Heart right ventricle (tissue), 16 donors: ENCODE measurements around the gene SUPT4H1. TPM values are rescaled to one million over a fixed set of nuclear protein-coding genes. Genes with fewer than 3 reads are reported as not detected.

Experiments used
- ATAC-seq, 8 donors: fragments of 200-7000 bp; cut with Tn5 transposase; one replicate each; pipeline ENCODE4 v1.9.1; 2020; ENCODE audit warnings: mild to moderate bottlenecking in 8 of 8, moderate library complexity in 8 of 8, moderate number of reproducible peaks in 1 of 8
- DNase-seq, 2 donors: peaks; one replicate each; pipeline ENCODE4 v3.0.0-alpha.2; 2020
- H3K27ac ChIP-seq, 10 donors: fragments of 200-600 bp; sonication (generic) in 2 of 10; one replicate each; pipeline versions ENCODE4 v1.5.0 to v1.8.0; 2020 to 2022; ENCODE audit warnings: mild to moderate bottlenecking in 3 of 10
- H3K27me3 ChIP-seq, 7 donors: fragments of 200-600 bp; one replicate each; pipeline ENCODE4 v1.8.0; 2021 to 2022; ENCODE audit warnings: mild to moderate bottlenecking in 2 of 7
- H3K36me3 ChIP-seq, 9 donors: fragments of 200-600 bp; sonication (generic) in 1 of 9; one replicate each; pipeline versions ENCODE4 v1.5.0 to v1.8.0; 2020 to 2022; ENCODE audit warnings: mild to moderate bottlenecking in 2 of 9
- H3K4me1 ChIP-seq, 9 donors: fragments of 200-600 bp; sonication (generic) in 1 of 9; one replicate each; pipeline versions ENCODE4 v1.5.0 to v1.8.0; 2020 to 2022; ENCODE audit warnings: mild to moderate bottlenecking in 4 of 9
- H3K4me3 ChIP-seq, 10 donors: fragments of 200-600 bp; sonication (generic) in 2 of 10; one replicate each; pipeline versions ENCODE4 v1.5.0 to v1.8.0; 2020 to 2022; ENCODE audit warnings: mild to moderate bottlenecking in 7 of 10, moderate library complexity in 2 of 10
- H3K9me3 ChIP-seq, 11 donors: fragments of 200-600 bp in 10 of 11; sonication (generic) in 2 of 11; one replicate each; pipeline versions ENCODE4 v1.5.0 to v1.8.0; 2013 to 2022; ENCODE audit warnings: mild to moderate bottlenecking in 2 of 11, control low read depth in 1 of 11, moderate library complexity in 1 of 11
- WGBS, 2 donors: extraction: QIAGEN DNeasy Blood & Tissue Kit; methylation state at CpG; one replicate each; pipeline ENCODE4 v1.1.7; 2013; ENCODE audit warnings: inconsistent platforms in 1 of 2; 5-methylcytosine and 5-hydroxymethylcytosine counted together
- intact Hi-C, 10 donors: fragments of 100-400 bp; cut with DNase I; formaldehyde crosslinking; loops; one replicate each; pipeline versions ENCODE4 v1.11.1 to v1.14.2; 2022
- polyA plus RNA-seq, 2 donors: library from polyadenylated mRNA; stranded (reverse); fragments of 200-250 nt; gene quantifications; one replicate each; pipeline ENCODE4 v1.2.3, GENCODE V29; 2013
- total RNA-seq, 10 donors: library from RNA; stranded (reverse); fragmentation: NEBNext Ultra II Directional in 3 of 10; extraction: Animal tissue kit (Norgen Biotek cat#: 25700) in 3 of 10; gene quantifications; one replicate each; pipeline versions ENCODE4 v1.2.1 to v1.2.4, GENCODE V29; 2021 to 2023
- TF ChIP-seq, protein P1 (sequence below), 9 donors: fragments of 200-600 bp; sonication (generic) in 2 of 9; IDR thresholded peaks; one replicate each; pipeline versions ENCODE4 v1.5.0 to v1.8.0; 2021 to 2022; ENCODE audit warnings: antibody characterized with exemption in 9 of 9, mild to moderate bottlenecking in 5 of 9, moderate library complexity in 1 of 9
- donor health status: Arrhythmogenic right ventricular cardiomyopathy.
- donor health status: ischemic (EF 13 %, LVEDD 7.1; RV severe dilation, severe dysfunction).
- donor health status: healthy with polysubstance abuse.
- donor health status: DM: no; HTN: yes; CAD: no.
- donor health status: DM: no; HTN: no; CAD: no.
- donor health status: ischemic (EF 25% LVEDD 6.9; RV normal size, moderate dysfunction).
- donor health status: ischemic (EF 25% LVEDD 5.7; RV mildly dilated, moderate dysfunction).
- donor health status: healthy.
- donor health status: DM: yes; HTN: yes; CAD: no.
- donor health status: Ischemic cardiomyopathy.
- donor health status: ischemic (EF 35%, LVEDD 5.7; RV mildly dilated, moderate dysfunction).
- donor health status: nonischemic (EF 11% LVEDD 7.7; RV severe dilation, severe dysfunction).
- donor health status: DM: yes; HTN: yes; CAD: no.
- donor health status: PGD.
- donor health status: ischemic (EF 29% LVEDD 5.4; RV normal size, mild dysfunction).
- donor health status: nonischemic (EF 23%, LVEDD 6.1; RV moderate dilation, normal function).

Gene SUPT4H1
- total and polyA plus RNA-seq, 12 donors: 38.0 to 95.0 (median 59.8) TPM

DNA sequence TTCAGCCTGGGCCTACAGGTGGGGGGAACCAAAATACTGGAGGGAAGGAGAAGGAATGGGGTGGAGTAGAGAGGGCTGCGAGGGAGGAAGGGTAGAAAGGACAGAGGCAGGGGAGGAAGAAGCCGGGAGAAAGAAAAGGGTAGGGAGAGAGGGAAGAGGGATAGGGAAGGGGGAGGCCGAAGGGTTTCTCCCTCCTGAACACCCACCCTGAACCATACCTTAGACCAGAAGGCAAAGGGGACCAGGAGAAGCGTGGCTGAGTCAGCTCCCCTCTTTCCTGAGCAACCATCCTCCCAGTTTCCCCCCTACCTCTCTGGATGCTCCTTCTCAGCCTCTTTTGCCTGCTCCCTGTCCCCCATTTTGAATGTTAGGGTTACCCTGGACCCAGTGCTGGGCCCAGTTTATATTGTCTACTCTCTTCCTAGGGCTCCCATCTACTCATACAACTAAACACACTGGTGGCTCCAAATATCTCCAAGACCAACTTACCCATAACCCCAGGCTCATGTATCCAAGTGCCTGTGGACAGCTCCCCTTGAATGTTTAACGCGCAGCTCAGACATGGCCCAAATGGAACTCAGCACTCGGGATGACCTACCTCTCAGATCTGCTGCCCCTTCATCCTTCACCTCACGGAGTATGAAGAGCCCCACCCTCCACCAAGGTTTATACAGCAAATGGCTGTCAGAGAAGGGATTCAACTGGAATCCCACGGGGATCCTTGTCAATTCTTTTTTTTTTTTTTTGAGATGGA, 31.3 kb downstream of the SUPT4H1 start:
- Histone ChIP-seq H3K27ac (no peak overlapping the region), H3K9me3 (no peaks in the 10 kb centered on the region), H3K4me3 (no peak overlapping the region), H3K36me3 (no peaks in the 10 kb centered on the region), H3K4me1 (peaks cover 0 to 15% (median 6%) of the 10 kb centered on the region in 9 donors), H3K27me3 (peaks cover 0 to 29% (median 14%) of the 10 kb centered on the region in 7 donors)
- ATAC-seq (no peak), DNase-seq (no peak)
- 85 to 95% methylated on average over 9 of the region's 9 CpGs for WGBS, 2 donors
- intact Hi-C loops: no loop called here
- TF ChIP-seq, protein P1, sequence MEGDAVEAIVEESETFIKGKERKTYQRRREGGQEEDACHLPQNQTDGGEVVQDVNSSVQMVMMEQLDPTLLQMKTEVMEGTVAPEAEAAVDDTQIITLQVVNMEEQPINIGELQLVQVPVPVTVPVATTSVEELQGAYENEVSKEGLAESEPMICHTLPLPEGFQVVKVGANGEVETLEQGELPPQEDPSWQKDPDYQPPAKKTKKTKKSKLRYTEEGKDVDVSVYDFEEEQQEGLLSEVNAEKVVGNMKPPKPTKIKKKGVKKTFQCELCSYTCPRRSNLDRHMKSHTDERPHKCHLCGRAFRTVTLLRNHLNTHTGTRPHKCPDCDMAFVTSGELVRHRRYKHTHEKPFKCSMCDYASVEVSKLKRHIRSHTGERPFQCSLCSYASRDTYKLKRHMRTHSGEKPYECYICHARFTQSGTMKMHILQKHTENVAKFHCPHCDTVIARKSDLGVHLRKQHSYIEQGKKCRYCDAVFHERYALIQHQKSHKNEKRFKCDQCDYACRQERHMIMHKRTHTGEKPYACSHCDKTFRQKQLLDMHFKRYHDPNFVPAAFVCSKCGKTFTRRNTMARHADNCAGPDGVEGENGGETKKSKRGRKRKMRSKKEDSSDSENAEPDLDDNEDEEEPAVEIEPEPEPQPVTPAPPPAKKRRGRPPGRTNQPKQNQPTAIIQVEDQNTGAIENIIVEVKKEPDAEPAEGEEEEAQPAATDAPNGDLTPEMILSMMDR (IDR thresholded peaks at IDR 0.05): no peak

DNA sequence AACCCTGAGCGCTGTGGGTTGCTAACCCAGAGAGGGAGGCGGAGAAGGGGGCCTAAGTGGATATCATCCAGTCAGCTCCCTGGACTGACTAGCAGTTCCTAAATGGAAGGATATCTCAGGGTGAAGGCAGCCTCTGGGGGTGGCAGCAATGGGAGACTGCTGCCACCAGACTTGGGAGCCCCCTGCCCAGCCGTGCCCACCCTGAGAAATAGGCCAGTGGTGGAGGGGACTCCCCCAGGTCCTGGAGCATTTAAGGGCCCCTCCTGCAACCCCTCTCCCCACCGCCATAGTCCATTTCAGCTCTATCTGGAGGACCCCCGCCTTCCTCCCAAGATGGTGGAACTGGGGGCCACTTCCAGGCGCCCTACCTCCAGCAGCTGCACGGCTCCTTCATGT, 31.8 kb downstream of the SUPT4H1 start:
- WGBS, 2 donors: 88% methylated on average over 7 of the region's 7 CpGs
- H3K4me3 ChIP-seq: no peak overlapping the region
- TF ChIP-seq, protein P1 (IDR thresholded peaks at IDR 0.05): no peak
- peaks cover 0 to 24% (median 11%) of the 10 kb centered on the region in 7 donors for H3K27me3 ChIP-seq
- H3K4me1 ChIP-seq: peaks cover 0 to 14% (median 6%) of the 10 kb centered on the region in 9 donors
- H3K9me3 ChIP-seq: no peaks in the 10 kb centered on the region
- intact Hi-C loops: no loop called here
- no peaks in the 10 kb centered on the region for H3K36me3 ChIP-seq
- DNase-seq (no peak), ATAC-seq (no peak)
- H3K27ac ChIP-seq: no peak overlapping the region

DNA sequence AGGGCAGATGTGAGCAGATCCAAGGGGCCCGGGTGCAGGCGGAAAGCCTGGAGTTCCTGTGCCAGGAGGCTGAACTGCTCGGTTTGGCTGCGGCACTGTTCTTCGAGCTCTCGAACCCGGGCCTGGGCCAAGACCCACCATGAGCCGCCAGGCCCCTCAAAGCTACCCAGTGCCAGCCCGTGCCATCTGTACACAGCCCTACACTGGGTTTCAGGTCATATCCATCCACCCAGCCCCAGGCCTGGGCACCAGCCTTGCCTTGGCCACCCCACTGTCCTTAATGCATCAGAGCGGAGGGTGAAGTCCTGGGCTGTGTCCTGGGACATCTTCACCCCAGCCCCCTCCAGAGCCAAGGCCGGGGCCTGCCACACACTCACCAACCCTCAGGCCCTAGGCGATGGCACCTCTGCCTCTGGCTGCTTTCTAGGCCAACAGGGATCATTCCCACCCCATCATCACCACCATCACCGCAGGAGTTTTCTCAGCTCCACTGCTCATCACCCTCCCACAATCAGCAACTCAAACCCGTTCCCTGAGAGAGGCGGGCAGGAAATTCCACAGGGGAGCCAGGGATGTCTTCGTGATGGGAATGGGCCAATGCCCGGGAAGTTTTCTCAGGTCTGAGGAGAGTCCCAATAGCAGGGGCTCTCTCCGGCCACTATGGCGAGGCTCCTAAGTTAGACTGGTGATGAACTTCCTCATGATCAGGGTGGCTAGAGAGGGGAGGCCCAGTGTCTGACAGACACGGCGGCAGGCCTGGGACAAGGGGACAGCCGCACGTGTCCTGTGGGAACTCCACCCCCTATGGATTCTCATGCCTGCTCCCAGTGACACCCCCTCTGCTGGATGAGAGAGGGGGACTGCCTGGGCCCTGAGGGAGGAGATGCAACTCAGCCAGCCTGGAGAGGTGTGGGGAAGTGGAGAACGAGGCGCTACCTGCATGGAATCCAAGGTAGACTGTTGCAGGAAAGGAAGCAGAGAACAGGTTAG, 32.5 kb downstream of the SUPT4H1 start:
- intact Hi-C loops: loop anchor here in 5 of 10 donors (5.0 to 10.0 kb wide), 4 partner anchors 95 to 128 kb away; partner anchors contain the start of gene RNF43 (in 2 of the 5)
- no peaks in the 10 kb centered on the region for H3K36me3 ChIP-seq
- H3K9me3 ChIP-seq: no peaks in the 10 kb centered on the region
- WGBS, 2 donors: 73 to 76% methylated on average over 25 of the region's 25 CpGs
- H3K4me3 ChIP-seq: no peak overlapping the region
- DNase-seq (no peak), ATAC-seq (no peak)
- H3K27ac ChIP-seq: no peak overlapping the region
- peaks cover 0 to 9% (median 1%) of the 10 kb centered on the region in 9 donors for H3K4me1 ChIP-seq
- TF ChIP-seq, protein P1 (IDR thresholded peaks at IDR 0.05): no peak
- H3K27me3 ChIP-seq: peaks cover 0 to 17% (median 5%) of the 10 kb centered on the region in 7 donors

DNA sequence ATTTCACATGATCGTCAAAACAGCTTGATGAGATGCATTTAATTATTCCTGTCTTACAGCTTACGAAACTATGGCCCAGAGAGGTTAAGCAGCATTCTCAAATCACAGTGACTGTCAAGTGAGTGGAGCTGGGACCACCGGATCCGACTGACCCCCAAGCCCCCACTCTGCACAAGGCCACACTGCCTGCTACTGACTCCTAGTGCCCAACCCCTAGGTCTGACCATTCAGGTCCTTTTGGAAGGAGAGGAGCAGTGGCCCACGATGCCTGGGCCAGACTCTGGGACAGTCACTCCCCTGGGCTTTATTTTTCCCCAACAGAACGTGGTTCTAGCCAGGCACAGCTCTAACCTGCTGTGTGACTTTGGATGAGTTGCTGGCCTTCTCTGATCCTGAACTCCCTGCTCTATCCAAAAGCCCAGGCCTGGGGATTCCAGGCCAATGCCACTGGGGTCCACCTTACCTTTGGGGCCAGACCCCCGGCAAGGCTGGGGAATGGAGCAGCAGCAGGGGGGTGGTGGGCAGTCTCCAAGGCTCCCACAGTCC, 33.3 kb downstream of the SUPT4H1 start:
- no peak for ATAC-seq
- Histone ChIP-seq H3K9me3 (no peaks in the 10 kb centered on the region), H3K27ac (no peak overlapping the region), H3K36me3 (no peaks in the 10 kb centered on the region), H3K27me3 (peaks cover 0 to 10% (median 4%) of the 10 kb centered on the region in 7 donors), H3K4me1 (peaks cover 0 to 5% (median 0%) of the 10 kb centered on the region in 9 donors), H3K4me3 (no peak overlapping the region)
- TF ChIP-seq, protein P1 (IDR thresholded peaks at IDR 0.05): no peak
- no peak for DNase-seq
- intact Hi-C loops: loop anchor here in 5 of 10 donors (5.0 to 10.0 kb wide), 4 partner anchors 96 to 129 kb away; partner anchors contain the start of gene RNF43 (in 2 of the 5)
- 74 to 80% methylated on average over 7 of the region's 7 CpGs for WGBS, 2 donors
